ENCODE data around the gene SMARCB1.
"Not testable (repeated sequence)": the region's sequence is repeated elsewhere in the genome, so short reads cannot be mapped to it uniquely, and the experiment has no call there.

The SMARCB1 gene

GRCh38 chr22:23862103-23862502, 75.3 kb downstream of the SMARCB1 start:
- H3K36me3 ChIP-seq (ENCODE audit: insufficient read depth, low read length) = peaks cover 6% of the 10 kb centered on the region
- no peak overlapping the region for H3K27ac ChIP-seq (ENCODE audit: low read depth, low read length)
- no peak overlapping the region for H3K4me3 ChIP-seq (ENCODE audit: low read depth in 1 of 2, low read length in 2 of 2)
- H3K9ac ChIP-seq (ENCODE audit: low read length) = no peak overlapping the region
- H3K27me3 ChIP-seq (ENCODE audit: control insufficient read depth in 1 of 2, insufficient read depth in 2 of 2, low read length in 2 of 2) = no peaks in the 10 kb centered on the region
- peaks cover 9% of the 10 kb centered on the region for H3K4me1 ChIP-seq (ENCODE audit: insufficient read depth, low read length)
- no peaks in the 10 kb centered on the region for H3K9me3 ChIP-seq (ENCODE audit: low read length)

- H3K4me3 ChIP-seq (ENCODE audit: low read depth in 1 of 2, low read length in 2 of 2); H3K9ac ChIP-seq (ENCODE audit: low read length); H3K4me1 ChIP-seq (ENCODE audit: insufficient read depth, low read length); H3K27ac ChIP-seq (ENCODE audit: low read depth, low read length); H3K27me3 ChIP-seq (ENCODE audit: control insufficient read depth in 1 of 2, insufficient read depth in 2 of 2, low read length in 2 of 2); H3K9me3 ChIP-seq (ENCODE audit: low read length): not testable (repeated sequence)
- H3K36me3 ChIP-seq (ENCODE audit: insufficient read depth, low read length) = peaks cover 26% of the 10 kb centered on the region
Measured at GRCh38 chr22:23864499-23865154, 77.9 kb downstream of the SMARCB1 start.

- no peaks in the 10 kb centered on the region for H3K4me1 ChIP-seq (ENCODE audit: insufficient read depth, low read length)
Measured at GRCh38 chr22:23868580-23868979, 81.8 kb downstream of the SMARCB1 start.

GRCh38 chr22:23874871-23875270, 88.1 kb downstream of the SMARCB1 start:
- H3K36me3 ChIP-seq (ENCODE audit: insufficient read depth, low read length) = peaks cover 33% of the 10 kb centered on the region
- H3K9ac ChIP-seq (ENCODE audit: low read length) = no peak overlapping the region
- H3K4me3 ChIP-seq (ENCODE audit: low read depth in 1 of 2, low read length in 2 of 2) = no peak overlapping the region
- H3K4me1 ChIP-seq (ENCODE audit: insufficient read depth, low read length) = no peaks in the 10 kb centered on the region
- no peaks in the 10 kb centered on the region for H3K9me3 ChIP-seq (ENCODE audit: low read length)
- no peak overlapping the region for H3K27ac ChIP-seq (ENCODE audit: low read depth, low read length)
- no peaks in the 10 kb centered on the region for H3K27me3 ChIP-seq (ENCODE audit: control insufficient read depth in 1 of 2, insufficient read depth in 2 of 2, low read length in 2 of 2)

More at GRCh38 chr22:23868580-23868979, 81.8 kb downstream of the SMARCB1 start:
- Histone ChIP-seq H3K4me3 (ENCODE audit: low read depth in 1 of 2, low read length in 2 of 2) (no peak overlapping the region), H3K36me3 (ENCODE audit: insufficient read depth, low read length) (peaks cover 24% of the 10 kb centered on the region), H3K27me3 (ENCODE audit: control insufficient read depth in 1 of 2, insufficient read depth in 2 of 2, low read length in 2 of 2) (no peaks in the 10 kb centered on the region), H3K9me3 (ENCODE audit: low read length) (no peaks in the 10 kb centered on the region), H3K9ac (ENCODE audit: low read length) (no peak overlapping the region), H3K27ac (ENCODE audit: low read depth, low read length) (no peak overlapping the region)

GRCh38 chr22:23875801-23876200, 89.0 kb downstream of the SMARCB1 start:
- H3K4me3 ChIP-seq (ENCODE audit: low read depth in 1 of 2, low read length in 2 of 2) = no peak overlapping the region
- H3K36me3 ChIP-seq (ENCODE audit: insufficient read depth, low read length) = peaks cover 33% of the 10 kb centered on the region

GRCh38 chr22:23877566-23877965, 90.8 kb downstream of the SMARCB1 start:
- Histone ChIP-seq H3K4me3 (ENCODE audit: low read depth in 1 of 2, low read length in 2 of 2) (no peak overlapping the region), H3K27ac (ENCODE audit: low read depth, low read length) (no peak overlapping the region), H3K4me1 (ENCODE audit: insufficient read depth, low read length) (no peaks in the 10 kb centered on the region), H3K9me3 (ENCODE audit: low read length) (no peaks in the 10 kb centered on the region), H3K36me3 (ENCODE audit: insufficient read depth, low read length) (peaks cover 30% of the 10 kb centered on the region), H3K9ac (ENCODE audit: low read length) (no peak overlapping the region), H3K27me3 (ENCODE audit: control insufficient read depth in 1 of 2, insufficient read depth in 2 of 2, low read length in 2 of 2) (no peaks in the 10 kb centered on the region)

More at GRCh38 chr22:23875801-23876200, 89.0 kb downstream of the SMARCB1 start:
- H3K4me1 ChIP-seq (ENCODE audit: insufficient read depth, low read length) = no peaks in the 10 kb centered on the region
- no peaks in the 10 kb centered on the region for H3K9me3 ChIP-seq (ENCODE audit: low read length)
- H3K9ac ChIP-seq (ENCODE audit: low read length) = no peak overlapping the region
- no peak overlapping the region for H3K27ac ChIP-seq (ENCODE audit: low read depth, low read length)
- no peaks in the 10 kb centered on the region for H3K27me3 ChIP-seq (ENCODE audit: control insufficient read depth in 1 of 2, insufficient read depth in 2 of 2, low read length in 2 of 2)

GRCh38 chr22:23878219-23878618, 91.5 kb downstream of the SMARCB1 start:
- H3K4me1 ChIP-seq (ENCODE audit: insufficient read depth, low read length) = no peaks in the 10 kb centered on the region
- H3K4me3 ChIP-seq (ENCODE audit: low read depth in 1 of 2, low read length in 2 of 2) = no peak overlapping the region
- no peaks in the 10 kb centered on the region for H3K27me3 ChIP-seq (ENCODE audit: control insufficient read depth in 1 of 2, insufficient read depth in 2 of 2, low read length in 2 of 2)
- H3K36me3 ChIP-seq (ENCODE audit: insufficient read depth, low read length) = peaks cover 29% of the 10 kb centered on the region
- H3K9ac ChIP-seq (ENCODE audit: low read length) = no peak overlapping the region
- H3K9me3 ChIP-seq (ENCODE audit: low read length) = no peaks in the 10 kb centered on the region
- no peak overlapping the region for H3K27ac ChIP-seq (ENCODE audit: low read depth, low read length)

GRCh38 chr22:23882370-23882769, 95.6 kb downstream of the SMARCB1 start:
- H3K9ac ChIP-seq (ENCODE audit: low read length) = no peak overlapping the region
- H3K4me3 ChIP-seq (ENCODE audit: low read depth in 1 of 2, low read length in 2 of 2) = no peak overlapping the region
- H3K36me3 ChIP-seq (ENCODE audit: insufficient read depth, low read length) = peaks cover 9% of the 10 kb centered on the region

GRCh38 chr22:23883658-23884057, 96.9 kb downstream of the SMARCB1 start:
- no peaks in the 10 kb centered on the region for H3K36me3 ChIP-seq (ENCODE audit: insufficient read depth, low read length)
- no peak overlapping the region for H3K27ac ChIP-seq (ENCODE audit: low read depth, low read length)
- H3K9ac ChIP-seq (ENCODE audit: low read length) = no peak overlapping the region
- peaks cover 3% of the 10 kb centered on the region for H3K4me1 ChIP-seq (ENCODE audit: insufficient read depth, low read length)
- no peaks in the 10 kb centered on the region for H3K9me3 ChIP-seq (ENCODE audit: low read length)
- no peak overlapping the region for H3K4me3 ChIP-seq (ENCODE audit: low read depth in 1 of 2, low read length in 2 of 2)
- H3K27me3 ChIP-seq (ENCODE audit: control insufficient read depth in 1 of 2, insufficient read depth in 2 of 2, low read length in 2 of 2) = no peaks in the 10 kb centered on the region

More at GRCh38 chr22:23882370-23882769, 95.6 kb downstream of the SMARCB1 start:
- H3K27me3 ChIP-seq (ENCODE audit: control insufficient read depth in 1 of 2, insufficient read depth in 2 of 2, low read length in 2 of 2) = no peaks in the 10 kb centered on the region
- no peaks in the 10 kb centered on the region for H3K4me1 ChIP-seq (ENCODE audit: insufficient read depth, low read length)
- no peak overlapping the region for H3K27ac ChIP-seq (ENCODE audit: low read depth, low read length)
- no peaks in the 10 kb centered on the region for H3K9me3 ChIP-seq (ENCODE audit: low read length)

GRCh38 chr22:23884140-23884539, 97.4 kb downstream of the SMARCB1 start:
- H3K27me3 ChIP-seq (ENCODE audit: control insufficient read depth in 1 of 2, insufficient read depth in 2 of 2, low read length in 2 of 2) = no peaks in the 10 kb centered on the region
- H3K9me3 ChIP-seq (ENCODE audit: low read length) = no peaks in the 10 kb centered on the region
- H3K27ac ChIP-seq (ENCODE audit: low read depth, low read length) = no peak overlapping the region
- H3K4me3 ChIP-seq (ENCODE audit: low read depth in 1 of 2, low read length in 2 of 2) = no peak overlapping the region
- no peak overlapping the region for H3K9ac ChIP-seq (ENCODE audit: low read length)
- peaks cover 3% of the 10 kb centered on the region for H3K4me1 ChIP-seq (ENCODE audit: insufficient read depth, low read length)
- H3K36me3 ChIP-seq (ENCODE audit: insufficient read depth, low read length) = no peaks in the 10 kb centered on the region

Data from muscle layer of colon (tissue), 2 donors.